Neural progenitor cell (in vitro differentiated cells): ENCODE results near the gene LYRM7. TPM values are rescaled to one million over a fixed set of nuclear protein-coding genes. Genes with fewer than 3 reads are reported as not detected.
"Not testable (repeated sequence)": the region's sequence is repeated elsewhere in the genome, so short reads cannot be mapped to it uniquely, and the experiment has no call there.

ENCODE experiments used
- DNase-seq: peaks from one replicate; pipeline ENCODE4 v3.0.0-alpha.2; 2016; ENCODE audit warnings: low spot score
- H2AFZ ChIP-seq: fragments of 200-600 bp; sonication (generic); replicated peaks from 2 replicates; pipeline ENCODE4 v1.6.1; 2016; ENCODE audit warnings: antibody characterized with exemption
- H3F3A ChIP-seq: fragments of 200-600 bp; sonication (generic); 2 replicates; pipeline ENCODE4 v1.6.1; 2016; ENCODE audit warnings: antibody characterized with exemption, low read depth
- H3K27ac ChIP-seq: fragments of 200-600 bp; sonication (generic); 2 replicates; pipeline ENCODE4 v1.5.1; 2016; ENCODE audit warnings: mild to moderate bottlenecking
- H3K27me3 ChIP-seq: fragments of 200-600 bp; sonication (generic); 2 replicates; pipeline ENCODE4 v1.6.1; 2016; ENCODE audit warnings: mild to moderate bottlenecking, moderate library complexity
- H3K36me3 ChIP-seq: fragments of 200-600 bp; sonication (generic); 2 replicates; pipeline ENCODE4 v1.5.1; 2016
- H3K4me1 ChIP-seq: fragments of 200-600 bp; sonication (generic); 2 replicates; pipeline ENCODE4 v1.6.1; 2016; ENCODE audit warnings: mixed run types
- H3K4me2 ChIP-seq: fragments of 200-600 bp; sonication (generic); 2 replicates; pipeline ENCODE4 v1.6.1; 2016
- H3K4me3 ChIP-seq: fragments of 200-600 bp; sonication (generic); 2 replicates; pipeline ENCODE4 v1.5.1; 2016
- H3K79me2 ChIP-seq: fragments of 200-600 bp; sonication (generic); 2 replicates; pipeline ENCODE4 v1.6.1; 2016; ENCODE audit warnings: low read depth
- H3K9ac ChIP-seq: fragments of 200-600 bp; sonication (generic); 2 replicates; pipeline ENCODE4 v1.6.1; 2016
- H3K9me3 ChIP-seq: fragments of 200-600 bp; sonication (generic); 2 replicates; pipeline ENCODE4 v1.5.1; 2016; ENCODE audit warnings: low read depth
- H4K20me1 ChIP-seq: fragments of 200-600 bp; sonication (generic); 2 replicates; pipeline ENCODE4 v1.6.1; 2016; ENCODE audit warnings: low read depth
- H3K27ac Mint-ChIP-seq: 3 replicates; pipeline ENCODE4 v1.8.0; 2021; ENCODE audit warnings: mixed read lengths
- H3K27me3 Mint-ChIP-seq: 2 replicates; pipeline ENCODE4 v1.8.0; 2022; ENCODE audit warnings: low read depth, mild to moderate bottlenecking, inconsistent platforms, moderate library complexity, mixed read lengths; ENCODE audit not compliant: insufficient read depth
- H3K36me3 Mint-ChIP-seq: 3 replicates; pipeline ENCODE4 v1.8.0; 2021; ENCODE audit warnings: mixed read lengths
- H3K4me1 Mint-ChIP-seq: 3 replicates; pipeline ENCODE4 v1.8.0; 2021; ENCODE audit warnings: mixed read lengths
- H3K4me3 Mint-ChIP-seq: 3 replicates; pipeline ENCODE4 v1.8.0; 2021; ENCODE audit warnings: mild to moderate bottlenecking, moderate library complexity, mixed read lengths
- H3K9me3 Mint-ChIP-seq: 3 replicates; pipeline ENCODE4 v1.8.0; 2020; ENCODE audit warnings: mixed read lengths
- CTCF ChIP-seq: fragments of 200-600 bp; sonication (generic); IDR thresholded peaks from 2 replicates; pipeline ENCODE4 v1.5.1; 2017; ENCODE audit warnings: antibody characterized with exemption, mild to moderate bottlenecking
- EZH2 ChIP-seq: fragments of 200-600 bp; sonication (generic); IDR thresholded peaks from 2 replicates; pipeline ENCODE4 v1.6.1; 2017; ENCODE audit warnings: antibody characterized with exemption, mild to moderate bottlenecking, moderate library complexity
- EZH2phosphoT487 ChIP-seq: fragments of 200-600 bp; sonication (generic); IDR thresholded peaks from 2 replicates; pipeline ENCODE4 v1.6.1; 2017; ENCODE audit warnings: antibody characterized with exemption
- total RNA-seq: library from RNA; depleted of rRNA; stranded (reverse); fragments of >200 nt; gene quantifications from 2 replicates; pipeline ENCODE4 v1.2.3, GENCODE V29; 2015; ENCODE audit warnings: low replicate concordance

LYRM7 gene
- total RNA-seq, 1 donor from 2014 or later: 19.2 TPM

- no peak for DNase-seq
- H4K20me1 ChIP-seq: no peaks in the 10 kb centered on the region
- H3K36me3 ChIP-seq: no peaks in the 10 kb centered on the region
- H3K27ac Mint-ChIP-seq: no peak overlapping the region
- TF ChIP-seq EZH2phosphoT487 (no peak), CTCF (no peak), EZH2 (no peak)
- no peak overlapping the region for H3K4me2 ChIP-seq
- H3K4me1 Mint-ChIP-seq: no peaks in the 10 kb centered on the region
- no peak overlapping the region for H3K4me3 Mint-ChIP-seq
- no peaks in the 10 kb centered on the region for H3K4me1 ChIP-seq
- H3K36me3 Mint-ChIP-seq: peaks cover 4% of the 10 kb centered on the region
- no peak overlapping the region for H3K27ac ChIP-seq
- no peaks in the 10 kb centered on the region for H3K9me3 ChIP-seq
- no peak overlapping the region for H2AFZ ChIP-seq
- no peaks in the 10 kb centered on the region for H3K27me3 ChIP-seq
- H3K9ac ChIP-seq: no peak overlapping the region
- H3K27me3 Mint-ChIP-seq: no peaks in the 10 kb centered on the region
- H3K9me3 Mint-ChIP-seq: no peaks in the 10 kb centered on the region
- peaks cover 3% of the 10 kb centered on the region for H3F3A ChIP-seq
- no peak overlapping the region for H3K4me3 ChIP-seq
- no peaks in the 10 kb centered on the region for H3K79me2 ChIP-seq
Measured at GRCh38 chr5:131185523-131186104, 14.9 kb downstream of the LYRM7 start.

- H3K9ac ChIP-seq: no peak overlapping the region
- no peak overlapping the region for H2AFZ ChIP-seq
- H3K4me3 Mint-ChIP-seq: no peak overlapping the region
- no peaks in the 10 kb centered on the region for H3K27me3 Mint-ChIP-seq
- H3K4me1 Mint-ChIP-seq: no peaks in the 10 kb centered on the region
- peaks cover 4% of the 10 kb centered on the region for H3K36me3 Mint-ChIP-seq
- no peaks in the 10 kb centered on the region for H3K27me3 ChIP-seq
- H4K20me1 ChIP-seq: no peaks in the 10 kb centered on the region
- no peak overlapping the region for H3K27ac ChIP-seq
- H3K4me1 ChIP-seq: no peaks in the 10 kb centered on the region
- TF ChIP-seq EZH2phosphoT487 (no peak), EZH2 (no peak), CTCF (no peak)
- H3K4me2 ChIP-seq: no peak overlapping the region
- H3K9me3 ChIP-seq: no peaks in the 10 kb centered on the region
- no peak overlapping the region for H3K27ac Mint-ChIP-seq
- no peak for DNase-seq
- no peaks in the 10 kb centered on the region for H3K9me3 Mint-ChIP-seq
- peaks cover 3% of the 10 kb centered on the region for H3K36me3 ChIP-seq
- no peak overlapping the region for H3K4me3 ChIP-seq
- peaks cover 3% of the 10 kb centered on the region for H3F3A ChIP-seq
- no peaks in the 10 kb centered on the region for H3K79me2 ChIP-seq
Measured at GRCh38 chr5:131186561-131187256, 16.0 kb downstream of the LYRM7 start.

- H3K9me3 Mint-ChIP-seq: no peaks in the 10 kb centered on the region
- H3K36me3 Mint-ChIP-seq: peaks cover 4% of the 10 kb centered on the region
- Histone ChIP-seq H3K36me3 (peaks cover 3% of the 10 kb centered on the region), H3K27me3 (no peaks in the 10 kb centered on the region), H3F3A (no peaks in the 10 kb centered on the region), H3K79me2 (no peaks in the 10 kb centered on the region), H3K27ac (no peak overlapping the region), H2AFZ (no peak overlapping the region), H3K4me2 (no peak overlapping the region), H3K4me1 (peaks cover 4% of the 10 kb centered on the region), H3K4me3 (no peak overlapping the region), H3K9ac (no peak overlapping the region), H3K9me3 (no peaks in the 10 kb centered on the region), H4K20me1 (no peaks in the 10 kb centered on the region)
- no peak for DNase-seq
- H3K4me3 Mint-ChIP-seq: no peak overlapping the region
- no peaks in the 10 kb centered on the region for H3K27me3 Mint-ChIP-seq
- no peaks in the 10 kb centered on the region for H3K4me1 Mint-ChIP-seq
- peak overlapping the region; percentile 24 for H3K27ac Mint-ChIP-seq
- no peak for TF ChIP-seq CTCF
- TF ChIP-seq EZH2phosphoT487: no peak
- no peak for TF ChIP-seq EZH2
Measured at GRCh38 chr5:131193106-131193505, 22.4 kb downstream of the LYRM7 start.

- H3K27ac ChIP-seq, H3K4me1 Mint-ChIP-seq, H2AFZ ChIP-seq, H3K36me3 ChIP-seq, H3F3A ChIP-seq, H3K27me3 Mint-ChIP-seq, H4K20me1 ChIP-seq, H3K36me3 Mint-ChIP-seq, H3K27me3 ChIP-seq, H3K4me1 ChIP-seq, H3K9me3 Mint-ChIP-seq, DNase-seq, H3K79me2 ChIP-seq, H3K9me3 ChIP-seq, H3K4me3 Mint-ChIP-seq, H3K27ac Mint-ChIP-seq, H3K4me3 ChIP-seq, H3K9ac ChIP-seq, H3K4me2 ChIP-seq: not testable (repeated sequence)
Measured at GRCh38 chr5:131193897-131194296, 23.2 kb downstream of the LYRM7 start.
